Measurements from ENCODE around the gene STRIT1. TPM values are rescaled to one million over a fixed set of nuclear protein-coding genes. Genes with fewer than 3 reads are reported as not detected.

Gene STRIT1
- total and polyA plus RNA-seq, 9 of the 15 experiments (the other 6 are each of a cell fraction or from before 2014, with no cell fraction given): not detected

DNA sequence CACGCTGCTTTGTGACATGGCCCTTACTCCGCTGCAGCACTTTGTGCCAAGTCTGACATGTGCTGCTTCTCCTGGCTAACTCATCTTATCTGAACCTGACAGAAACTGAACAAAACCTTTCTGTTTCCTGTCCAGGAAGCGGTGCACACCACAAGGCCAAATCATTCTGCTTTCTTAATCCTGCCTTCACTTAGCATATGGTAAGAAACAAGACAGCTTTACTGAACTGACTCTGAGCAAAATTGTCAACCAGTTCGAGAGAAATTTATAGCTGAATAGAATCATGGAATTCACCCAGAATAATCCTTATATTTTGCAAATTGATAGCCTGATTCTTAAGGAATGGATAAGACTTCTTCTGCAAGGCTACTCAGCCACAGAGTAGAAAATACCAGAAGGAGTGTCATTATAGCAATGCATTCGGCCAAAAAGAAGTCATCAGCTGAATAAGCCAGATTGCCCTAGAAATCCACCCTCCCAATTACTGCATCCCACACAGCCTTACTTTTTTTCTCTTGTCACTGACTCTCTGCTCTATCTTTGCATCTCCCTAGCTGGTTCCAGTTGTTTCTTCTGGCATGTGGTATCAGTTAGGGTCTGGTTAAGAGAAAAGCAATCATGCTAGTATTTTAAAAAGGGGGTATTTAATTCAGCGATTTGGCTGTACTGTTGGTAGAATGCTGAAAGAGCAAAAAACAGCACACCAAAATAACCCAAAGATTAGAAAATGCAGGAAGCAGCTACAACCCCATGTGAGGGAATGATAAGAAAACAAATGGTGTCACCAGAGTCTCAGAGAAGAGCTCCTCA is 41.6 kb upstream of the STRIT1 start (continued):
- TF ChIP-seq, protein P1, sequence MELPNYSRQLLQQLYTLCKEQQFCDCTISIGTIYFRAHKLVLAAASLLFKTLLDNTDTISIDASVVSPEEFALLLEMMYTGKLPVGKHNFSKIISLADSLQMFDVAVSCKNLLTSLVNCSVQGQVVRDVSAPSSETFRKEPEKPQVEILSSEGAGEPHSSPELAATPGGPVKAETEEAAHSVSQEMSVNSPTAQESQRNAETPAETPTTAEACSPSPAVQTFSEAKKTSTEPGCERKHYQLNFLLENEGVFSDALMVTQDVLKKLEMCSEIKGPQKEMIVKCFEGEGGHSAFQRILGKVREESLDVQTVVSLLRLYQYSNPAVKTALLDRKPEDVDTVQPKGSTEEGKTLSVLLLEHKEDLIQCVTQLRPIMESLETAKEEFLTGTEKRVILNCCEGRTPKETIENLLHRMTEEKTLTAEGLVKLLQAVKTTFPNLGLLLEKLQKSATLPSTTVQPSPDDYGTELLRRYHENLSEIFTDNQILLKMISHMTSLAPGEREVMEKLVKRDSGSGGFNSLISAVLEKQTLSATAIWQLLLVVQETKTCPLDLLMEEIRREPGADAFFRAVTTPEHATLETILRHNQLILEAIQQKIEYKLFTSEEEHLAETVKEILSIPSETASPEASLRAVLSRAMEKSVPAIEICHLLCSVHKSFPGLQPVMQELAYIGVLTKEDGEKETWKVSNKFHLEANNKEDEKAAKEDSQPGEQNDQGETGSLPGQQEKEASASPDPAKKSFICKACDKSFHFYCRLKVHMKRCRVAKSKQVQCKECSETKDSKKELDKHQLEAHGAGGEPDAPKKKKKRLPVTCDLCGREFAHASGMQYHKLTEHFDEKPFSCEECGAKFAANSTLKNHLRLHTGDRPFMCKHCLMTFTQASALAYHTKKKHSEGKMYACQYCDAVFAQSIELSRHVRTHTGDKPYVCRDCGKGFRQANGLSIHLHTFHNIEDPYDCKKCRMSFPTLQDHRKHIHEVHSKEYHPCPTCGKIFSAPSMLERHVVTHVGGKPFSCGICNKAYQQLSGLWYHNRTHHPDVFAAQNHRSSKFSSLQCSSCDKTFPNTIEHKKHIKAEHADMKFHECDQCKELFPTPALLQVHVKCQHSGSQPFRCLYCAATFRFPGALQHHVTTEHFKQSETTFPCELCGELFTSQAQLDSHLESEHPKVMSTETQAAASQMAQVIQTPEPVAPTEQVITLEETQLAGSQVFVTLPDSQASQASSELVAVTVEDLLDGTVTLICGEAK (IDR thresholded peaks at IDR 0.05): peak; percentile 27; the same call in 1 of the 2 replicates
- TF ChIP-seq, protein P1 (CRISPR knock-in tag; IDR thresholded peaks at IDR 0.05): no peak
- TF ChIP-seq, protein P2, sequence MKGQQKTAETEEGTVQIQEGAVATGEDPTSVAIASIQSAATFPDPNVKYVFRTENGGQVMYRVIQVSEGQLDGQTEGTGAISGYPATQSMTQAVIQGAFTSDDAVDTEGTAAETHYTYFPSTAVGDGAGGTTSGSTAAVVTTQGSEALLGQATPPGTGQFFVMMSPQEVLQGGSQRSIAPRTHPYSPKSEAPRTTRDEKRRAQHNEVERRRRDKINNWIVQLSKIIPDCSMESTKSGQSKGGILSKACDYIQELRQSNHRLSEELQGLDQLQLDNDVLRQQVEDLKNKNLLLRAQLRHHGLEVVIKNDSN (CRISPR knock-in tag; IDR thresholded peaks at IDR 0.05): no peak
- TF ChIP-seq ARNT (IDR thresholded peaks at IDR 0.05) (peak; percentile 37 to 75; a peak in 3 of 4 replicates), ZNF707 (CRISPR knock-in tag; conservative IDR thresholded peaks at IDR 0.05) (no peak), ZNF695 (CRISPR knock-in tag; IDR thresholded peaks at IDR 0.05) (no peak), ELF2 (CRISPR knock-in tag; IDR thresholded peaks at IDR 0.05) (no peak), PTTG1 (tag; IDR thresholded peaks at IDR 0.05; ENCODE audit: low read depth) (no peak), U2AF1 (optimal IDR thresholded peaks at IDR 0.05; ENCODE audit: low read depth, low read length) (no peak), RBM15 (IDR thresholded peaks at IDR 0.05; ENCODE audit: insufficient read depth, low read length) (no peak), ZNF589 (CRISPR knock-in tag; IDR thresholded peaks at IDR 0.05; ENCODE audit: low read depth) (peak; percentile 90), ZNF197 (CRISPR knock-in tag; IDR thresholded peaks at IDR 0.05; ENCODE audit: low read depth) (no peak), PHF20 (IDR thresholded peaks at IDR 0.05; ENCODE audit: partially characterized antibody) (no peak)
- TF ChIP-seq, protein P3, sequence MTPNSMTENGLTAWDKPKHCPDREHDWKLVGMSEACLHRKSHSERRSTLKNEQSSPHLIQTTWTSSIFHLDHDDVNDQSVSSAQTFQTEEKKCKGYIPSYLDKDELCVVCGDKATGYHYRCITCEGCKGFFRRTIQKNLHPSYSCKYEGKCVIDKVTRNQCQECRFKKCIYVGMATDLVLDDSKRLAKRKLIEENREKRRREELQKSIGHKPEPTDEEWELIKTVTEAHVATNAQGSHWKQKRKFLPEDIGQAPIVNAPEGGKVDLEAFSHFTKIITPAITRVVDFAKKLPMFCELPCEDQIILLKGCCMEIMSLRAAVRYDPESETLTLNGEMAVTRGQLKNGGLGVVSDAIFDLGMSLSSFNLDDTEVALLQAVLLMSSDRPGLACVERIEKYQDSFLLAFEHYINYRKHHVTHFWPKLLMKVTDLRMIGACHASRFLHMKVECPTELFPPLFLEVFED (CRISPR knock-in tag; conservative IDR thresholded peaks at IDR 0.05): peak; percentile 87; the same call in 1 of the 2 replicates
- TF ChIP-seq, protein P4, sequence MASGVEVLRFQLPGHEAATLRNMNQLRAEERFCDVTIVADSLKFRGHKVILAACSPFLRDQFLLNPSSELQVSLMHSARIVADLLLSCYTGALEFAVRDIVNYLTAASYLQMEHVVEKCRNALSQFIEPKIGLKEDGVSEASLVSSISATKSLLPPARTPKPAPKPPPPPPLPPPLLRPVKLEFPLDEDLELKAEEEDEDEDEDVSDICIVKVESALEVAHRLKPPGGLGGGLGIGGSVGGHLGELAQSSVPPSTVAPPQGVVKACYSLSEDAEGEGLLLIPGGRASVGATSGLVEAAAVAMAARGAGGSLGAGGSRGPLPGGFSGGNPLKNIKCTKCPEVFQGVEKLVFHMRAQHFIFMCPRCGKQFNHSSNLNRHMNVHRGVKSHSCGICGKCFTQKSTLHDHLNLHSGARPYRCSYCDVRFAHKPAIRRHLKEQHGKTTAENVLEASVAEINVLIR (CRISPR knock-in tag; IDR thresholded peaks at IDR 0.05): no peak; the same call in 1 of the 2 replicates
